Globus pallidus (tissue), 1 donor: Measurements from ENCODE around the gene ATAD1.
"Not testable (repeated sequence)": the region's sequence is repeated elsewhere in the genome, so short reads cannot be mapped to it uniquely, and the experiment has no call there.

Source experiments
- DNase-seq: peaks from one replicate; pipeline ENCODE4 v3.0.0-alpha.2; 2015; ENCODE audit warnings: low spot score

Gene ATAD1, protein sequence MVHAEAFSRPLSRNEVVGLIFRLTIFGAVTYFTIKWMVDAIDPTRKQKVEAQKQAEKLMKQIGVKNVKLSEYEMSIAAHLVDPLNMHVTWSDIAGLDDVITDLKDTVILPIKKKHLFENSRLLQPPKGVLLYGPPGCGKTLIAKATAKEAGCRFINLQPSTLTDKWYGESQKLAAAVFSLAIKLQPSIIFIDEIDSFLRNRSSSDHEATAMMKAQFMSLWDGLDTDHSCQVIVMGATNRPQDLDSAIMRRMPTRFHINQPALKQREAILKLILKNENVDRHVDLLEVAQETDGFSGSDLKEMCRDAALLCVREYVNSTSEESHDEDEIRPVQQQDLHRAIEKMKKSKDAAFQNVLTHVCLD

DNA sequence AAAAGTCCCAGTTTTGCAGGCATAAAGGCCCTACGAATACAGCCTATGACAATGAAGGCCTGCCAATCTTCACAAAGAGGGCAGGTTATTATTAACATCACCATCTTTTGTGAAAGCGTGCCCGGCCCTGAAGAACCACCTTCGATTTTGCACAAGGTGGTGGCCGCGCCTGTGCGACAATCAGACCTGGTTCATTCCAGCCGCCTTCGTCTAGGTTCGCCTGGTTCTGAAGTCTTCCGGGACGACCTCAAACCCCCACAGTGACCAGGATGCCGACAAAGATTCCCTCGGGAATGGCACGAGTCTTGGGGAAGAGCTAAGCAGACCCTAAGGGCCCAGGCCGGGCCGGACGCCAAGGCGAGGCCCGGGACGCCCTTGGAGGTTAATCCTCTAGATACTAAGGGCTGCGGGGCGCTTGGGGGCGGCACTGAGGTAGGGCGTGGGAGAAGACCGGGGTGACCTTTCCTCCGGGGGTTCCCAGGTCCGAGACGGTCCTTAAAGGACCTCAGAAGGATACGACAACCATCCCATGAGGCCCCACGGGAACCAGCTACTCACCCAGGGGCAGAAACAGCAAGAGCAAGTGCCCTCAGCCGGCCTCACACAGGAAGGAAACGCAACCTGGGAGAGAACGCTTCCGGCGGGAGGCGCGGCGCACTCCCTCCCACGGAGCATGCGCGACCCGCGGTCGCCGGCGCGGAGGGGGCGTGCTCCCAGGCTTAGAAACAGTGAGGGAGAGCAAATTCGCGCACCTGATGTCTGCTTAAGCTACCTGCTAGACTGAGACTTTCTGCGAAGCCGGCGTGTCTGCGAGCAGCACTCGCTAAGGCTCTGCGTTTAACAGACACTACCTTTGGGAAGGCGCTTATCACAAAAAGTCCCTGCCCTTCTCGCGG is at the start of gene ATAD1:
Gene ATAD1 (minus strand): TSS at position 618 of the 896 bp plus-strand sequence. CDS start 3,627 bp downstream, outside the sequence.
- DNase-seq: peak; percentile 79

DNA sequence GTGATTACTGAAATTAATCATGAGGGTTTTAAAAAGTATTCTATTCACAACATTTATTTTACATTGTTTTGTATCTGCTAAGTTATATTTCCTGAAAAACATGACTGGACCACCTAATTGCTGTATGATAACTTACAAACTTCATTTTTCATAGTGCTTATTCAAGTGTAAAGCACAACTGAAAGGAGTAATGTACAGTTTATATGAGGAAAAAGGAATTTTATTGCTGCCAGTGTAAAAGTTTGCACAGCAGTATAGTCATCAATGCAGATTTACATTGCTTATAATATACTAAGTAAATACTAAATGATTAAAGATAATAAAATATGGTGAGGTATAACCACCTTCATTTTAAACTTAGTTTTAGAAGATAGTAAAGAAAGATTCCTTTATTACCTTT is 49.4 kb upstream of the ATAD1 start:
- no peak for DNase-seq

DNA sequence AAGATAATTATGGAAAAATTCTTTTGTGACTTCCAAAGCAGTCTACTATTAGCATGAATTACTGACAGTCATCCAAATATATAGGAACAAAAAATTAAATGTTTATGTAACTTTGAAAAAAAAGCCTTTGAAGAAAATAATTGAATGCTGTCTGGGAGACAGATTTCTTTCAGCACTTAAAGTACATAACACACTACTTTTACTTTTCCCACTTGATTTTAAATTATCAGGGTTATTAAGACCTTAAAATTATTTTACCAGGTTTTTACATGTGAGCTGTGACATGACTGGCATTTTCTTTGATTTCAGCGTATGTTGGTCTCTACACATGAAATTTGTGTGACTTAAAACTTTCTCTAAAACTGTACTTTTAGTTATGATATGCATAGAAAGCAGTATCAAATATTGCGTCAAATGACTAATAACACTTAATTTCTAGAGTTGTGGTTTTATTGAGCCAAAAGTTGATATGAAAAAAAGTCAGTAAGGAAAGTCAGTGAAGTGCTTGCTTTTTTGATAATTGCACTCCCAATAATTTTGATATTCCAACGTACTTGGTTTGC is 48.5 kb upstream of the ATAD1 start:
- DNase-seq: no peak

DNA sequence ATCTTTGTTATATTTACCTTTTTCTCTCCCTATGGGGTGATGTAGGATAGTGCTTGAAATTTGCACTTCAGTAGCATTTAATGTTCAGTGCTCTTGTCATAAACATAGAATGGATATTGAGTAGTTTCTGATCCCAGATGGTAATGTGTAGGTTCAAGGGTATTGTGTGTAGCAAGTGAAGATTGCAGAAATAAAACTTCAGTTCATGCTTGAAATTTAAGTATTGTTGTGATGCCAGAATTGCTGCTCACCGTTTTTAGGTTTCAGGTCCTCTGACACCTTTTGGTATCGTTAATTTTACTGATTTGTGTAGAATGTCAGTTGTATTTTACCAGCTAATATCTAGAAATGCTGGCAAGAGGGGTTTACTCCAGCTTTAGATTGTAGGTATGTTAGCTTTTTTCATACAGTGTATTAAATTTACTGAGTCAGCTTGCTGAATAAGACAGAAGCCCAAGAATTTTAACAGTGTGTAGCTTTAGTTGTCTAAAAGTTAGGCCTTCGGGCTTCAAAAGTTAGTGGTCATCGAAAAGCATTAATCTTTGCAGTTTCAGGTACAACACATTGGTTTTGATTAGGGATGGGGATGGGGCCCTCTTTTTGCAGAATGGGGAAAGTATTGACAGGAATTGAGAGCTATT is 47.3 kb upstream of the ATAD1 start:
- DNase-seq: no peak

DNA sequence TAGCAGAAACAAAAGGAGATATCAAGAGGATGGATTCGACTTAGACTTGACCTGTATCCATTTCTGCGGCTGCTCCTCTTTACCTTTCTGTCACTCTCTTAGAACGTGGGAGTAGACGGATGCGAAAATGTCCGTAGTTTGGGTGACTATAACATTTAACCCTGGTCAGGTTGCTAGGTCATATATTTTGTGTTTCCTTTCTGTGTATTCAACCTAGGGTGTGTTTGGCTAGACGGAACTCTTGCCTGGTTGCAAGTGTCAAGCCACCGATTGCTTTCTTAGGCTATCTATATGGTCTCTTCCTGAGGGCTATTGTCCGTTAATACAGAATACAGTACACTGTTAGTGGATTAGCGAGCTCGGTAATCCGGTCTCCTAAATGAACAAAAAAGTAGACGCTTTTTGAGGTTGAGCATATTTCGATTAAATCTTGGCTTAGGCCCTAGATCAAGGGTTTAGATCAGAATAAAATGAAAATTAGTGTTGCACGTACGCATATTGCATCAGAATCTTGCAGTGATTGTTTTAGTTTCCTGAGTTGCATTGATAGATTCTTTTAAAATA is 46.6 kb upstream of the ATAD1 start:
- peak; percentile 43 for DNase-seq

DNA sequence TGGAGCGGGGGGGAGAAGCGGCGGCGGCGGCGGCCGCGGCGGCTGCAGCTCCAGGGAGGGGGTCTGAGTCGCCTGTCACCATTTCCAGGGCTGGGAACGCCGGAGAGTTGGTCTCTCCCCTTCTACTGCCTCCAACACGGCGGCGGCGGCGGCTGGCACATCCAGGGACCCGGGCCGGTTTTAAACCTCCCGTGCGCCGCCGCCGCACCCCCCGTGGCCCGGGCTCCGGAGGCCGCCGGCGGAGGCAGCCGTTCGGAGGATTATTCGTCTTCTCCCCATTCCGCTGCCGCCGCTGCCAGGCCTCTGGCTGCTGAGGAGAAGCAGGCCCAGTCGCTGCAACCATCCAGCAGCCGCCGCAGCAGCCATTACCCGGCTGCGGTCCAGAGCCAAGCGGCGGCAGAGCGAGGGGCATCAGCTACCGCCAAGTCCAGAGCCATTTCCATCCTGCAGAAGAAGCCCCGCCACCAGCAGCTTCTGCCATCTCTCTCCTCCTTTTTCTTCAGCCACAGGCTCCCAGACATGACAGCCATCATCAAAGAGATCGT is 46.0 kb upstream of the ATAD1 start:
- DNase-seq: peak; percentile 40

DNA sequence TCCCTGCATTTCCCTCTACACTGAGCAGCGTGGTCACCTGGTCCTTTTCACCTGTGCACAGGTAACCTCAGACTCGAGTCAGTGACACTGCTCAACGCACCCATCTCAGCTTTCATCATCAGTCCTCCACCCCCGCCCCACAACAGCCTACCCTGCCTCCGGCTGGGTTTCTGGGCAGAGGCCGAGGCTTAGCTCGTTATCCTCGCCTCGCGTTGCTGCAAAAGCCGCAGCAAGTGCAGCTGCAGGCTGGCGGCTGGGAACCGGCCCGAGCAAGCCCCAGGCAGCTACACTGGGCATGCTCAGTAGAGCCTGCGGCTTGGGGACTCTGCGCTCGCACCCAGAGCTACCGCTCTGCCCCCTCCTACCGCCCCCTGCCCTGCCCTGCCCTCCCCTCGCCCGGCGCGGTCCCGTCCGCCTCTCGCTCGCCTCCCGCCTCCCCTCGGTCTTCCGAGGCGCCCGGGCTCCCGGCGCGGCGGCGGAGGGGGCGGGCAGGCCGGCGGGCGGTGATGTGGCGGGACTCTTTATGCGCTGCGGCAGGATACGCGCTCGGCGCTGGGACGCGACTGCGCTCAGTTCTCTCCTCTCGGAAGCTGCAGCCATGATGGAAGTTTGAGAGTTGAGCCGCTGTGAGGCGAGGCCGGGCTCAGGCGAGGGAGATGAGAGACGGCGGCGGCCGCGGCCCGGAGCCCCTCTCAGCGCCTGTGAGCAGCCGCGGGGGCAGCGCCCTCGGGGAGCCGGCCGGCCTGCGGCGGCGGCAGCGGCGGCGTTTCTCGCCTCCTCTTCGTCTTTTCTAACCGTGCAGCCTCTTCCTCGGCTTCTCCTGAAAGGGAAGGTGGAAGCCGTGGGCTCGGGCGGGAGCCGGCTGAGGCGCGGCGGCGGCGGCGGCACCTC is 45.3 kb upstream of the ATAD1 start, which contains the start of the genes KLLN and PTEN:
Gene KLLN (minus strand): TSS at position 481 of the 891 bp plus-strand sequence. CDS start 1,046 bp downstream, outside the sequence.
Gene PTEN (plus strand): TSS at position 573 of the 891 bp plus-strand sequence. CDS start 845 bp downstream, outside the sequence.
- DNase-seq: peak; percentile 89

DNA sequence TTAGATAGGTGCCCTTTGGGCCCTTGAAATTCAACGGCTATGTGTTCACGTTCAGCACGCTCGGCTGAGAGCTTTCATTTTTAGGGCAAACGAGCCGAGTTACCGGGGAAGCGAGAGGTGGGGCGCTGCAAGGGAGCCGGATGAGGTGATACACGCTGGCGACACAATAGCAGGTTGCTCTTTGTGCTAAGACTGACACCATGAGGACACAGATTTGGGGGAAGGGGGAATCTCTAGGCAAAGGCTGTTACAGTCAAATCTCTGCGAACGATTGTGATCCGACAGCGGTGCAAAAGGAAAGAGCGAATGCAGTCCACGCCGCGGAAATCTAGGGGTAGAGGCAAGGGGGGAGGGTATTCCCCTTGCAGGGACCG is 44.6 kb upstream of the ATAD1 start:
- DNase-seq: no peak

DNA sequence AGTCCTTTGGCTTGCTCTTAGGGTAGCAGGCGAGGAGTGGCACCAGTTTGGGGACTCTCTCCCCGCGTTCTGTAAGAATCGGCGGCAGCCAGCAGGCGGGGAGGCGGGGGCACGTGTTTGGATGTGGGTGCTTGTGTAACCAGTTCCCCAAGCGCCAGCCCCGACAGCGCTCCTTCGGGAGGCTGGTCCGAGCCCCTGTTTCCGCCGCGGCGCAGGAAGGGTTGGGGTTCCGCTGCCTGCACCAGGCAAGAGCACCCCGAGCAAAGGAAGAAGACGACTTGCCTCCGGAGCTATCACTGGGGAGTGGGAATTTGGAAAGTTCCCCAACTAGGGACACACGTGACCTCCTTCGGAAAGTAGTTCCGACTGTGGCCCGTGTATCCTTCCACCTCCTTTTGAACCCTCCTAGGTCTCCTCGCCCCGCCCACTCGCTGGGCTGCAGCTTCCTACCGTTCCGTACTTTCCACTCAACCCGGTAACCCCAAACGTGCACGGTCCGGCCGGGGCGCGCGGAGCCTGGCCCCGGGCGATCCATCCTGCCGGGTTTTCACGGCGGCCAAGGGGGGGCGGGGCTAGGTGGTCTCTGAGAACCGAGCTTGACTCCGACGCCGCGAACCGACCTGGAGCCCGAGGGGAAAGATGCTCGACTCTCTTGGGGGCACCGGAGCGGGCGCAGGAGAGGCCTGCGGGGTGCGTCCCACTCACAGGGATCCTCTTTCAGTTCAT is 44.1 kb upstream of the ATAD1 start:
- DNase-seq: peak; percentile 92

DNA sequence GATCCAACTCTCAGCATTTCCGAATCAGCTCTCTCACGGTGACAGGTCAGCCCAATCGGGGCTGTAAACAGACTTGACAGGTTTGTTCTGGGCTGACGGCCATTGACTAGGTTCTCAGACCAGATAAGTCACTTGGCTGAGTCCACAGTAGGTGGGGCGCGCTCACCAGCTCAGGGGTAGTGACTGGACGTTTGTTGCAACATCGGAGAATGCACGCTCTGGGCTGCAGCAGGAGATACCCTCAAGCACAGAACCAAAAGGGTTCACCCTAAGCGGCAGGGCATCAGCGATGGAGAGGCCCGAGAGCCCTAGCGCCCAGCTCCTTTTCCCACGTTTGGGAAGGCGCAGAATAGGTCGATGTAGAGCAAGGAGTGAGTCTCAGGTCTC is 43.5 kb upstream of the ATAD1 start:
- no peak for DNase-seq

DNA sequence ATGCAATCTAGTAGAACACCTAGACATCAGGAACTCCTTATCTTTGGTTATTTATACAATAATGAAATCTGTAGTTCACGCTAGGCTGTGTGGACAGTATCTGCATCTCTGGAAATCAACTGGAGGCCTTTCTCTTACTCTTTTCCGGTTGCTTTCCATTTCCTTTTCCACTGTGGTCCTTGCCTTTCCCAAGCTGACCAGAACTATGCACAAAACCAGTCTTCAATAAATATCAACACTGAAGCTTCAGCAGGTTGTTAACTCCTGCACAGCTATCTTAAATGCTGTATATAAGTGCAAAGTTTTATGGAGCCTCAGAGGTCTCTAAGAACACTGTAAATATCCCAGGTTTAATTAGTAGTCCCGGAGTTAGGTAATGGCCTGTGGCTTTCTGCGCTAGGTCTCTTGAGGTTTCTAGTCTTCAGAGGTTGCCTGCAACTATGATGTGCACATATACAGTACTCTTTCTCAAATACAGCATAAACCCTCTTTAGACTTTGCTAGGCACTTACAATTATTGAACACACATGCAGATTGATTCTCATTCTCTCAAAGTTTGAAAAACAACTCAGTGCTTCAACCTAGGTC is 42.9 kb upstream of the ATAD1 start:
- no peak for DNase-seq

DNA sequence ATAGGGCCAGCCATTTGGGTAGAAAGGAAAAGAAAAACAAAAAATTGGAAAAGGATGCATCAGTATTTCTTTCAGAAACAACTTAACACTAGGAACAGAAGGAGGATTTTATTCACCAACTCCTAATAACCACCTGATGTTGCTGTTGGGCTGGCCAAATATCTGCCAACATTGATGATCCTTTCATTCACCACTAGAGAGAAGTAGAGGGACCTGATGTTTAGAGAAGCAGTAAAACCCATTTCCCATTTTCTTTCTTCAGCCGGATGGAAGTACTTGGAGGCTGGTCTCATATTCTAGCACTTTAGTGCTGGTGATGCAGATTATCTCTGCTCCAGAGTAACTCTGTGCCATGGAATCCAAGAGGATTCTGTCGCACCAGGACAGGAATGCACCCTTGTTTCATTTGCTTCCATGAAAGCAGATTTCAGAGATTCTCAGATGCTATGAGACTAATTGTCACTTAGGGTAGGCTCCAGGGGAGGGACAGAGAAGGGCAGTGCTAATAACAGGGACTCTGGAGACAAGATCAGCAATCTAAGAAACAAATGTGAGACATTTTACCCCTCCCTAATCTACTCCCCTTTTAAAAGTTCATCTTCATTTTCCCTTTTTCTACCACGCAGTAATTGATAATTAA is 42.2 kb upstream of the ATAD1 start:
- DNase-seq: peak; percentile 55

DNA sequence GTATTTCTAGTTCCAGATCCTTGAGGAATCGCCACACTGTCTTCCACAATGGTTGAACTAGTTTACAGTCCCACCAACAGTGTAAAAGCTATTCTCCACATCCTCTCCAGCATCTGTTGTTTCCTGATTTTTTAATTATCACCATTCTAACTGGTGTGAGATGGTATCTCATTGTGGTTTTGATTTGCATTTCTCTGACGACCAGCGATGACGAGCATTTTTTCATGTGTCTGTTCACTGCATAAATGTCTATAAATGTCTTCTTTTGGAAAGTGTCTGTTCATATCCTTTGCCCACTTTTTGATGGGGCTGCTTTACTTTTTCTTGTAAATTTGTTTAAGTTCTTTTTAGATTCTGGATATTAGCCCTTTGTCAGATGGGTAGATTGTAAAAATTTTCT is 37.6 kb upstream of the ATAD1 start:
- not testable (repeated sequence) for DNase-seq

DNA sequence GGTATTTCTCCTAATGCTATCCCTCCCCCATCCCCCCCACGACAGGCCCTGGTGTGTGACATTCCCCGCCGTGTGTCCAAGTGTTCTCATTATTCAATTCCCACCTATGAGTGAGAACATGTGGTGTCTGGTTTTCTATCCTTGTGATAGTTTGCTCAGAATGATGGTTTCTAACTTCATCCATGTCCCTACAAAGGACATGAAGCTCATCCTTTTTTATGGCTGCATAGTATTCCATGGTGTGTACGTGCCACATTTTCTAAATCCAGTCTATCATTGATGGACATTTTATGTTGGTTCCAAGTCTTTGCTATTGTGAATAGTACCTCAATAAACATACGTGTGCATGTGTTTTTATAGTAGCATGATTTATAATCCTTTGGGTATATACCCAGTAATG is 37.2 kb upstream of the ATAD1 start:
- DNase-seq: not testable (repeated sequence)

DNA sequence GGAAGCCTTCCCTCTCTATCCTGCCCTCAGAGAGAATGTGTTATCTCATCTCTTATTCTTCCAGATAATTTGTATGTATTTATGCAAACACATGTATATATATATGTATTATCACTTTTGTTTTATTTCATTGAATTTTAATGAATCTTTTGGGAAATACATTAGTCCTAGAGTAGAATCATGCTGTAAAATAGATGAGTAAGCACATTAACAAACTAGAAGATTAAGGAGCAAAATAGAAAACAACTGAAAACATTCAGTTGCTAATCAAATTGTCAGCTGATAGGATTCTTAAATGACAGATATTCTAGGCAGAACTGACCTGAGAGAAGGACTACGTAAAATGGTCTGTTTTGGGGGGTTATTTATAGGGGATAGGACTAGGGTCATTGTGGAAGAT is 34.1 kb upstream of the ATAD1 start:
- DNase-seq: no peak

DNA sequence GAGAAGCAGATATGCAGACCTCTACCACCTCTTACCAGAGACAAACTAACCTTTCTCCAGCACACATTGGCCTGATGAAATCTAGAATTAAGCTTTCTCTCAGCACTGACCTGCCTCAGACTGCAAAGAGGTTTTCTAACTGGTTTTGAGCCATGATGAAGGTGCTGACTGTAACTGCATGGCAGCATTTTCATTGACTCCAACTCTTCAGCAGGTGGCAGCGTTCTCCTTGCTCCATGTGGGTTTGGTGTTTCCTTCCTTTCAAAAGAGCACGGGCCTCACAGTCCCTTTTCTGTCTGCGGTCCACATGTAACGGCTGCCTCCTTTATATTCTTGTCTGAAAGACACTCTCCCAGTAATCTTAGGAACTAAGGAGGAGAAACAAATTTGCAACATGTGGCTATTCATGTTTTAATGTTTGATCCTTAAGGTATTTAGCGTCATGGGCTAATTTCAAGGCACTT is 32.7 kb upstream of the ATAD1 start:
- DNase-seq: peak; percentile 48

DNA sequence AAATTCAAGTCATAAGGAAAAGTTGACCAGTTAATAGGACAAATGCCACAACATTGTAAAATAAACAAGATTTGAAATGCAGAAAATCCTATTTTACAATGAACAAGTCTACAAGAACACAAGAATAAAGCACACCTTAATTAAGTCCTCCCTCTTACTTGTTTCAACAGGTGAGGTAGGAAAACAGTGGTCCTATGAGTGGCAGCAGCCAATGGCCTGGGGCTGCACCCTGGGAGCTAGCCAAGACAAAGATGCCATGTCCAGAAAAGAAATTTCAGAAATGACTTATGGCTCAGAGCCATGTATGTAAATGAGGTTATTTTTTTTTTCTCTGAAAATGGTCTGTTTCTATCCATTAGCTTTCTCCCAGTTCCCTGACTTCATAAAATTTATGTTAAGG is 31.0 kb upstream of the ATAD1 start:
- no peak for DNase-seq

DNA sequence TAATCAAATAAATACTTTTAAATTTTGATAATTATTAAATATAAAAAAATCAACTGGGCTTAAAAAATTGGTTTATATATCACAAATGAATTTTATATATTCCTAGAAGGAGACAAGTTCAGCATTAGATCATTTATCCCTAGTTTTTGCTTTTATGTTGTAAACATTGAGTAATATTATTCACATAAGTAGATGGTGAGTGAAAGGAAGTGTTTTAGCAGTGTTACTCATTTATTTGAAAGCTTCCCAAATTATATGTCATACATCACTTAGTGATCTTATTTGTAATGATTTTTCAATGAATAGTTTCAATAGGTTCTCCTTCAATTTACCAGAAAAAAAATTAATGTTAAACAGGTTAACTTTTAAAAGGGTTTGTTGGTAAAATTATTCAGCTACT is 29.5 kb upstream of the ATAD1 start:
- DNase-seq: no peak

DNA sequence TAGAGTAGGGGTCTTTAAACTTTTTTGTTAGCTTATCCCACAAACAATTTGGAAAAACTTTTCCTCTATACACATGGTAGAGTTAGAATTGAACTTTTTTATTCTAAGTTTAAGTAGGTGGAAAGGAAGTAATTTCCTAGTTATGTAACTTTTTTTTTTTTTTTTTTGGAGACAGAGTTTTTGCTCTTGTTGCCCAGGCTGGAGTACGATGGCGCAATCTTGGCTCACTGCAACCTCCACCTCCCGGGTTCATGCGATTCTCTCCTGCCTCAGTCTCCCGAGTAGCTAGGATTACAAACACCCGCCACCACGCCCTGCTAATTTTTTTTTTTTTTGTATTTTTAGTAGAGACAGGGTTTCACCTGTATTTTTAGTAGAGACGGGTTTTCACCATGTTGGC is 28.7 kb upstream of the ATAD1 start:
- not testable (repeated sequence) for DNase-seq
